ENCODE data around the gene ARHGAP6. TPM values are rescaled to one million over a fixed set of nuclear protein-coding genes. Genes with fewer than 3 reads are reported as not detected.

ARHGAP6 gene
- polyA plus RNA-seq, 2 of the 4 experiments (the other 2 are of a cell fraction), result 0.04 TPM; not detected in 1

- H3K4me3 ChIP-seq, result no peak overlapping the region
- no peaks in the 10 kb centered on the region for H3K4me1 ChIP-seq
- ATAC-seq, result no peak
- no peak overlapping the region for H3K27ac ChIP-seq
- DNase-seq (ENCODE audit: low read depth in 1 of 2, low spot score in 1 of 2), result no peak
- POLR2A ChIA-PET, result no interaction called here
- H3K9me3 ChIP-seq, result no peaks in the 10 kb centered on the region
- CTCF ChIA-PET, result no interaction called here
- TF ChIP-seq MYC (IDR thresholded peaks at IDR 0.05; ENCODE audit: borderline replicate concordance, low read length) (no peak), GATA3 (IDR thresholded peaks at IDR 0.05; ENCODE audit: borderline replicate concordance) (no peak), HOXB5 (CRISPR knock-in tag; IDR thresholded peaks at IDR 0.05) (no peak), NPAS2 (CRISPR knock-in tag; IDR thresholded peaks at IDR 0.05; ENCODE audit: borderline replicate concordance) (no peak), TP53 (CRISPR knock-in tag; IDR thresholded peaks at IDR 0.05) (no peak), POLR2A (IDR thresholded peaks at IDR 0.05; ENCODE audit: low read length) (no peak), CBX8 (IDR thresholded peaks at IDR 0.05) (no peak), MAZ (IDR thresholded peaks at IDR 0.05; ENCODE audit: borderline replicate concordance, low read depth, low read length) (no peak), HMGXB4 (CRISPR knock-in tag; IDR thresholded peaks at IDR 0.05; ENCODE audit: borderline replicate concordance) (no peak), HOXB13 (CRISPR knock-in tag; IDR thresholded peaks at IDR 0.05; ENCODE audit: low read depth) (no peak), CHD4 (IDR thresholded peaks at IDR 0.05; ENCODE audit: borderline replicate concordance) (no peak), FOSL2 (IDR thresholded peaks at IDR 0.05) (no peak), FOSL2 (CRISPR knock-in tag; IDR thresholded peaks at IDR 0.05) (no peak), NR3C1 (IDR thresholded peaks at IDR 0.05) (no peak), ZFP36 (IDR thresholded peaks at IDR 0.05; ENCODE audit: borderline replicate concordance, partially characterized antibody) (no peak), E2F6 (IDR thresholded peaks at IDR 0.05; ENCODE audit: borderline replicate concordance, low read depth) (no peak)
- TF ChIP-seq, protein P1, sequence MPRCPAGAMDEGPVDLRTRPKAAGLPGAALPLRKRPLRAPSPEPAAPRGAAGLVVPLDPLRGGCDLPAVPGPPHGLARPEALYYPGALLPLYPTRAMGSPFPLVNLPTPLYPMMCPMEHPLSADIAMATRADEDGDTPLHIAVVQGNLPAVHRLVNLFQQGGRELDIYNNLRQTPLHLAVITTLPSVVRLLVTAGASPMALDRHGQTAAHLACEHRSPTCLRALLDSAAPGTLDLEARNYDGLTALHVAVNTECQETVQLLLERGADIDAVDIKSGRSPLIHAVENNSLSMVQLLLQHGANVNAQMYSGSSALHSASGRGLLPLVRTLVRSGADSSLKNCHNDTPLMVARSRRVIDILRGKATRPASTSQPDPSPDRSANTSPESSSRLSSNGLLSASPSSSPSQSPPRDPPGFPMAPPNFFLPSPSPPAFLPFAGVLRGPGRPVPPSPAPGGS (IDR thresholded peaks at IDR 0.05), result no peak
- TF ChIP-seq, protein P2, sequence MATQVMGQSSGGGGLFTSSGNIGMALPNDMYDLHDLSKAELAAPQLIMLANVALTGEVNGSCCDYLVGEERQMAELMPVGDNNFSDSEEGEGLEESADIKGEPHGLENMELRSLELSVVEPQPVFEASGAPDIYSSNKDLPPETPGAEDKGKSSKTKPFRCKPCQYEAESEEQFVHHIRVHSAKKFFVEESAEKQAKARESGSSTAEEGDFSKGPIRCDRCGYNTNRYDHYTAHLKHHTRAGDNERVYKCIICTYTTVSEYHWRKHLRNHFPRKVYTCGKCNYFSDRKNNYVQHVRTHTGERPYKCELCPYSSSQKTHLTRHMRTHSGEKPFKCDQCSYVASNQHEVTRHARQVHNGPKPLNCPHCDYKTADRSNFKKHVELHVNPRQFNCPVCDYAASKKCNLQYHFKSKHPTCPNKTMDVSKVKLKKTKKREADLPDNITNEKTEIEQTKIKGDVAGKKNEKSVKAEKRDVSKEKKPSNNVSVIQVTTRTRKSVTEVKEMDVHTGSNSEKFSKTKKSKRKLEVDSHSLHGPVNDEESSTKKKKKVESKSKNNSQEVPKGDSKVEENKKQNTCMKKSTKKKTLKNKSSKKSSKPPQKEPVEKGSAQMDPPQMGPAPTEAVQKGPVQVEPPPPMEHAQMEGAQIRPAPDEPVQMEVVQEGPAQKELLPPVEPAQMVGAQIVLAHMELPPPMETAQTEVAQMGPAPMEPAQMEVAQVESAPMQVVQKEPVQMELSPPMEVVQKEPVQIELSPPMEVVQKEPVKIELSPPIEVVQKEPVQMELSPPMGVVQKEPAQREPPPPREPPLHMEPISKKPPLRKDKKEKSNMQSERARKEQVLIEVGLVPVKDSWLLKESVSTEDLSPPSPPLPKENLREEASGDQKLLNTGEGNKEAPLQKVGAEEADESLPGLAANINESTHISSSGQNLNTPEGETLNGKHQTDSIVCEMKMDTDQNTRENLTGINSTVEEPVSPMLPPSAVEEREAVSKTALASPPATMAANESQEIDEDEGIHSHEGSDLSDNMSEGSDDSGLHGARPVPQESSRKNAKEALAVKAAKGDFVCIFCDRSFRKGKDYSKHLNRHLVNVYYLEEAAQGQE (IDR thresholded peaks at IDR 0.05), result no peak
- WGBS (ENCODE audit: missing lambda C conversion rate), result 0% methylated on average over 1 of the region's 1 CpG
- H3K4me2 ChIP-seq, result no peak overlapping the region
- no peak for FAIRE-seq
These were observed 53.8 kb downstream of the ARHGAP6 start for GRCh38 chrX:11611965-11612364.

GRCh38 chrX:11611161-11611560 lies 54.6 kb downstream of the ARHGAP6 start:
- no peak for FAIRE-seq
- Histone ChIP-seq H3K4me3 (no peak overlapping the region), H3K27ac (no peak overlapping the region), H3K4me1 (no peaks in the 10 kb centered on the region), H3K9me3 (no peaks in the 10 kb centered on the region), H3K4me2 (no peak overlapping the region)
- TF ChIP-seq CBX2 (IDR thresholded peaks at IDR 0.05; ENCODE audit: borderline replicate concordance, low read depth), result no peak
- TF ChIP-seq ZC3H11A (IDR thresholded peaks at IDR 0.05), result no peak
- TF ChIP-seq EP300 (IDR thresholded peaks at IDR 0.05), result no peak
- TF ChIP-seq RNF2 (IDR thresholded peaks at IDR 0.05; ENCODE audit: borderline replicate concordance, low read depth), result no peak
- no peak for TF ChIP-seq HOXB13 (CRISPR knock-in tag; IDR thresholded peaks at IDR 0.05; ENCODE audit: low read depth)
- TF ChIP-seq POLR2A (IDR thresholded peaks at IDR 0.05; ENCODE audit: low read length), result no peak
- TF ChIP-seq RCOR1 (IDR thresholded peaks at IDR 0.05; ENCODE audit: low read depth, low read length), result no peak
- no peak for ATAC-seq
- WGBS (ENCODE audit: missing lambda C conversion rate), result 0% methylated on average over 1 of the region's 1 CpG
- POLR2A ChIA-PET, result no interaction called here
- CTCF ChIA-PET, result no interaction called here
- DNase-seq (ENCODE audit: low read depth in 1 of 2, low spot score in 1 of 2), result no peak

Data from A549 (cell line).